H9 (cell line): ENCODE measurements around the gene SLC2A5. TPM values are rescaled to one million over a fixed set of nuclear protein-coding genes. Genes with fewer than 3 reads are reported as not detected.

Experiments used
- DNase-seq: peaks from one replicate; pipeline ENCODE4 v3.0.0-alpha.2; 2017
- H2AFZ ChIP-seq: one replicate; pipeline ENCODE4 v1.6.1; 2013; ENCODE audit warnings: mild to moderate bottlenecking, low read length, control low read depth, moderate library complexity
- H2AK5ac ChIP-seq: 2 replicates; pipeline ENCODE4 v1.6.1; 2013; ENCODE audit warnings: low read length, control low read depth, mixed read lengths; ENCODE audit not compliant: insufficient read length
- H2BK120ac ChIP-seq: one replicate; pipeline ENCODE4 v1.6.1; 2013; ENCODE audit warnings: low read depth, mild to moderate bottlenecking, low read length, control low read depth, inconsistent platforms; ENCODE audit not compliant: poor library complexity, severe bottlenecking
- H2BK12ac ChIP-seq: 2 replicates; pipeline ENCODE4 v1.6.1; 2013; ENCODE audit warnings: low read length, control low read depth, mixed read lengths, low read depth; ENCODE audit not compliant: insufficient read length
- H2BK15ac ChIP-seq: 2 replicates; pipeline ENCODE4 v1.6.1; 2013; ENCODE audit warnings: low read depth, low read length, control low read depth
- H2BK20ac ChIP-seq: one replicate; pipeline ENCODE4 v1.6.1; 2013; ENCODE audit warnings: low read depth, mild to moderate bottlenecking, low read length, control low read depth, inconsistent platforms; ENCODE audit not compliant: poor library complexity, severe bottlenecking
- H2BK5ac ChIP-seq: 2 replicates; pipeline ENCODE4 v1.6.1; 2013; ENCODE audit warnings: low read length, control low read depth, mixed read lengths; ENCODE audit not compliant: insufficient read length
- H3K14ac ChIP-seq: 2 replicates; pipeline ENCODE4 v1.6.1; 2013; ENCODE audit warnings: low read length, control low read depth; ENCODE audit not compliant: insufficient read depth
- H3K18ac ChIP-seq: 2 replicates; pipeline ENCODE4 v1.6.1; 2013; ENCODE audit warnings: low read depth, mild to moderate bottlenecking, mixed read lengths, low read length, control low read depth; ENCODE audit not compliant: insufficient read length
- H3K23ac ChIP-seq: 2 replicates; pipeline ENCODE4 v1.6.1; 2013; ENCODE audit warnings: low read length, control low read depth, mixed read lengths, low read depth; ENCODE audit not compliant: insufficient read length
- H3K23me2 ChIP-seq: 2 replicates; pipeline ENCODE4 v1.6.1; 2013; ENCODE audit warnings: low read depth, mild to moderate bottlenecking, mixed read lengths, low read length, control low read depth; ENCODE audit not compliant: insufficient read length, poor library complexity, severe bottlenecking
- H3K27ac ChIP-seq: 2 replicates; pipeline ENCODE4 v1.5.1; 2013; ENCODE audit warnings: low read length, control low read depth, mixed read lengths, low read depth; ENCODE audit not compliant: insufficient read length
- H3K27me3 ChIP-seq: 2 replicates; pipeline ENCODE4 v1.6.1; 2013; ENCODE audit warnings: low read length, control low read depth, inconsistent platforms; ENCODE audit not compliant: insufficient read depth
- H3K4ac ChIP-seq: 2 replicates; pipeline ENCODE4 v1.6.1; 2013; ENCODE audit warnings: low read depth, mild to moderate bottlenecking, control low read depth, inconsistent platforms, low read length, moderate library complexity
- H3K4me1 ChIP-seq: 2 replicates; pipeline ENCODE4 v1.6.1; 2013; ENCODE audit warnings: low read length, control low read depth, inconsistent platforms; ENCODE audit not compliant: insufficient read depth
- H3K4me2 ChIP-seq: 2 replicates; pipeline ENCODE4 v1.6.1; 2013; ENCODE audit warnings: low read length, control low read depth, mixed read lengths; ENCODE audit not compliant: insufficient read length, insufficient read depth
- H3K56ac ChIP-seq: 2 replicates; pipeline ENCODE4 v1.6.1; 2013; ENCODE audit warnings: low read depth, mild to moderate bottlenecking, mixed read lengths, low read length, control low read depth; ENCODE audit not compliant: insufficient read length
- H3K79me1 ChIP-seq: 2 replicates; pipeline ENCODE4 v1.6.1; 2013; ENCODE audit warnings: low read depth, mild to moderate bottlenecking, moderate library complexity, low read length, control low read depth, inconsistent platforms; ENCODE audit not compliant: insufficient read depth, poor library complexity, severe bottlenecking
- H3K79me2 ChIP-seq: 2 replicates; pipeline ENCODE4 v1.6.1; 2013; ENCODE audit warnings: low read length, control low read depth, inconsistent platforms; ENCODE audit not compliant: insufficient read depth
- H3K9ac ChIP-seq: 2 replicates; pipeline ENCODE4 v1.6.1; 2013; ENCODE audit warnings: low read length, control low read depth, mixed read lengths; ENCODE audit not compliant: insufficient read length; ENCODE audit errors: extremely low read depth
- H3K9me3 ChIP-seq: one replicate; pipeline ENCODE4 v1.6.1; 2013; ENCODE audit warnings: low read depth, low read length, inconsistent platforms; ENCODE audit not compliant: control insufficient read depth
- H3T11ph ChIP-seq: one replicate; pipeline ENCODE4 v1.6.1; 2013; ENCODE audit warnings: mild to moderate bottlenecking, low read length, control low read depth, inconsistent platforms
- H4K20me1 ChIP-seq: one replicate; pipeline ENCODE4 v1.6.1; 2013; ENCODE audit not compliant: control insufficient read depth, insufficient read length, insufficient read depth
- H4K5ac ChIP-seq: 2 replicates; pipeline ENCODE4 v1.6.1; 2013; ENCODE audit warnings: low read depth, mild to moderate bottlenecking, mixed read lengths, low read length, control low read depth; ENCODE audit not compliant: insufficient read length
- H4K8ac ChIP-seq: replicated peaks from 2 replicates; pipeline ENCODE4 v1.6.1; 2013; ENCODE audit warnings: low read length, control low read depth, mixed read lengths, low read depth; ENCODE audit not compliant: insufficient read length
- H4K91ac ChIP-seq: 2 replicates; pipeline ENCODE4 v1.6.1; 2013; ENCODE audit warnings: low read depth, mild to moderate bottlenecking, moderate library complexity, mixed read lengths, low read length, control low read depth; ENCODE audit not compliant: insufficient read length
- H3K27ac Mint-ChIP-seq, 3 experiments: 2 replicates in 2 of 3; 3 replicates in 1 of 3; pipeline ENCODE4 v1.8.0; 2020 to 2021; ENCODE audit warnings: mixed read lengths in 3 of 3, mild to moderate bottlenecking in 1 of 3, moderate library complexity in 1 of 3
- H3K27me3 Mint-ChIP-seq: 2 replicates; pipeline ENCODE4 v1.8.0; 2021; ENCODE audit warnings: low read depth, mild to moderate bottlenecking, moderate library complexity, mixed read lengths
- H3K36me3 Mint-ChIP-seq, 3 experiments: 2 replicates in 2 of 3; 3 replicates in 1 of 3; pipeline ENCODE4 v1.8.0; 2020 to 2021; ENCODE audit warnings: low read depth in 3 of 3, mixed read lengths in 3 of 3; ENCODE audit not compliant: insufficient read depth in 1 of 3
- H3K4me1 Mint-ChIP-seq, 2 experiments: 2 replicates each; pipeline ENCODE4 v1.8.0; 2020; ENCODE audit warnings: mixed read lengths in 2 of 2
- H3K4me3 Mint-ChIP-seq, 2 experiments: 2 replicates in 1 of 2; 3 replicates in 1 of 2; pipeline ENCODE4 v1.8.0; 2020 to 2021; ENCODE audit warnings: mild to moderate bottlenecking in 2 of 2, mixed read lengths in 2 of 2, moderate library complexity in 1 of 2
- H3K9me3 Mint-ChIP-seq, 2 experiments: 2 replicates in 1 of 2; 3 replicates in 1 of 2; pipeline ENCODE4 v1.8.0; 2020; ENCODE audit warnings: mild to moderate bottlenecking in 2 of 2, mixed read lengths in 2 of 2, moderate library complexity in 1 of 2
- CTCF ChIP-seq: fragments of 200-600 bp; sonication (generic); conservative IDR thresholded peaks from 3 replicates; pipeline ENCODE4 v1.8.0; 2021; ENCODE audit warnings: antibody characterized with exemption, mild to moderate bottlenecking
- WGBS: extraction: QIAGEN DNeasy Blood & Tissue Kit; methylation state at CpG from one replicate; pipeline ENCODE4 v1.1.7; 2013; ENCODE audit warnings: missing lambda C conversion rate, low lambda C conversion rate, mixed read lengths; ENCODE audit not compliant: insufficient read length; ENCODE audit errors: extremely low coverage; 5-methylcytosine and 5-hydroxymethylcytosine counted together
- total RNA-seq: library from RNA; stranded (reverse); gene quantifications from 2 replicates; pipeline ENCODE4 v1.2.1, GENCODE V29; 2021

Gene SLC2A5
- total RNA-seq, 1 experiment from 2014 or later, result not detected

GRCh38 chr1:9108056-9108665 lies 38.7 kb upstream of the SLC2A5 start:
- Histone ChIP-seq H2BK5ac (no peak overlapping the region), H3K23ac (no peak overlapping the region), H2BK12ac (no peak overlapping the region), H2BK20ac (no peak overlapping the region), H3T11ph (no peak overlapping the region), H3K9me3 (no peaks in the 10 kb centered on the region), H3K27ac (no peak overlapping the region), H3K4ac (no peak overlapping the region), H4K20me1 (no peaks in the 10 kb centered on the region), H3K79me2 (no peaks in the 10 kb centered on the region), H3K4me1 (no peaks in the 10 kb centered on the region), H2AK5ac (no peak overlapping the region), H4K5ac (no peak overlapping the region), H3K27me3 (no peaks in the 10 kb centered on the region), H2AFZ (no peak overlapping the region), H3K14ac (no peak overlapping the region), H2BK15ac (no peak overlapping the region), H3K79me1 (no peaks in the 10 kb centered on the region), H3K56ac (no peak overlapping the region), H3K4me2 (no peak overlapping the region), H4K8ac (no peak overlapping the region), H2BK120ac (no peak overlapping the region), H3K23me2 (no peaks in the 10 kb centered on the region), H4K91ac (no peak overlapping the region), H3K9ac (no peak overlapping the region), H3K18ac (no peak overlapping the region)
- H3K36me3 Mint-ChIP-seq, result no peaks in the 10 kb centered on the region; a peak in 1 of 7 replicates
- no peak overlapping the region for H3K4me3 Mint-ChIP-seq
- H3K27ac Mint-ChIP-seq, result no peak overlapping the region; a peak in 1 of 7 replicates
- peaks cover 0 to 9% of the 10 kb centered on the region in 2 experiments; a peak in 2 of 4 replicates for H3K4me1 Mint-ChIP-seq
- H3K9me3 Mint-ChIP-seq, result 0 out of 5 replicates have a peak, but pooled peaks cover 0 to 2% of the 10 kb centered on the region in 2 experiments
- no CpG with 5 or more reads among the region's 12 CpGs for WGBS
- DNase-seq, result no peak
- TF ChIP-seq CTCF, result no peak
- H3K27me3 Mint-ChIP-seq, result peaks cover 2% of the 10 kb centered on the region; the same call in 1 of the 2 replicates
